GM21528 (cell line): Measurements from ENCODE around the gene NIPSNAP3A.

Experiments used
- ATAC-seq: cut with Tn5 transposase; IDR thresholded peaks from one replicate; pipeline ENCODE4 v1.9.1; 2021; ENCODE audit warnings: mild to moderate bottlenecking, moderate library complexity; ENCODE audit not compliant: unreplicated experiment, low FRiP score

Gene NIPSNAP3A

GRCh38 chr9:104800068-104800785 is 52.7 kb downstream of the NIPSNAP3A start:
- ATAC-seq = no peak

GRCh38 chr9:104802110-104802509 is 54.6 kb downstream of the NIPSNAP3A start:
- no peak for ATAC-seq

- ATAC-seq = no peak
These were observed 55.4 kb downstream of the NIPSNAP3A start for GRCh38 chr9:104802906-104803305.

- no peak for ATAC-seq
These were observed 58.0 kb downstream of the NIPSNAP3A start for GRCh38 chr9:104805441-104805840.

GRCh38 chr9:104808035-104808614 is 60.6 kb downstream of the NIPSNAP3A start:
- no peak for ATAC-seq
